Endothelial cell of umbilical vein (primary cell): ENCODE measurements around the gene STAB1. TPM values are rescaled to one million over a fixed set of nuclear protein-coding genes. Genes with fewer than 3 reads are reported as not detected.

ENCODE experiments used
- BruUV-seq: library from RNA; stranded (reverse); fragments of 400-500 nt; replicated peaks from 2 replicates; lab custom pipeline; 2021; lab: Mats Ljungman, UMichigan
- CTCF ChIA-PET: fragments of 300-600, 350-600 bp; sonication (Branson Sonifier 250); formaldehyde crosslinking; loops from one replicate; lab custom pipeline; 2021; ENCODE audit warnings: antibody characterized with exemption, inconsistent platforms; lab: Charles Lee
- POLR2A ChIA-PET: fragments of 300-600, 350-600 bp; sonication (Branson Sonifier 250); formaldehyde crosslinking; loops from one replicate; lab custom pipeline; 2021; ENCODE audit warnings: antibody characterized with exemption, inconsistent platforms; lab: Charles Lee
- DNase-seq: peaks from one replicate; pipeline ENCODE4 v3.0.0-alpha.2; 2011; ENCODE audit warnings: low read depth, low spot score
- FAIRE-seq: peaks from 2 replicates; lab custom pipeline; 2011; peaks lifted over from hg19 to GRCh38; lab: Jason Lieb, UNC
- H2AFZ ChIP-seq: 2 replicates; pipeline ENCODE4 v1.6.0; 2012; ENCODE audit warnings: low read depth, low read length, control low read depth, inconsistent platforms
- H3K27ac ChIP-seq: 2 replicates; pipeline ENCODE4 v1.5.1; 2011; ENCODE audit warnings: low read depth, mild to moderate bottlenecking, control low read depth, low read length, moderate library complexity; ENCODE audit not compliant: insufficient read depth
- H3K27me3 ChIP-seq, 2 experiments: 2 replicates each; pipeline versions ENCODE4 v1.6.0 to v1.6.1; 2011; ENCODE audit warnings: low read length in 2 of 2, mixed read lengths in 1 of 2; ENCODE audit not compliant: control insufficient read depth in 2 of 2, insufficient read depth in 2 of 2
- H3K36me3 ChIP-seq, 2 experiments: 2 replicates in 1 of 2; 3 replicates in 1 of 2; pipeline ENCODE4 v1.5.1; 2011; ENCODE audit warnings: low read length in 2 of 2, mild to moderate bottlenecking in 1 of 2, moderate library complexity in 1 of 2; ENCODE audit not compliant: control insufficient read depth in 2 of 2, insufficient read depth in 2 of 2; ENCODE audit errors: extremely low read depth in 1 of 2
- H3K4me1 ChIP-seq: 3 replicates; pipeline ENCODE4 v1.5.1; 2011; ENCODE audit warnings: mild to moderate bottlenecking, low read length; ENCODE audit not compliant: control insufficient read depth, insufficient read depth; ENCODE audit errors: extremely low read depth
- H3K4me2 ChIP-seq: 2 replicates; pipeline ENCODE4 v1.6.1; 2011; ENCODE audit warnings: low read length, control low read depth, mixed read lengths; ENCODE audit not compliant: insufficient read depth
- H3K4me3 ChIP-seq, 3 experiments: fragments of 200-600 bp in 1 of 3; sonication (generic), shearing (Covaris generic) in 1 of 3; replicated peaks in 1 of 3; 2 replicates each; pipeline ENCODE4 v1.5.1; 2011 to 2016; ENCODE audit warnings: control low read depth in 3 of 3, low read length in 3 of 3, mild to moderate bottlenecking in 2 of 3, inconsistent platforms in 1 of 3, low read depth in 1 of 3, moderate library complexity in 1 of 3; ENCODE audit not compliant: insufficient read depth in 1 of 3
- H3K79me2 ChIP-seq: 2 replicates; pipeline ENCODE4 v1.6.0; 2012; ENCODE audit warnings: low read length, inconsistent platforms; ENCODE audit not compliant: control insufficient read depth, insufficient read depth
- H3K9ac ChIP-seq: replicated peaks from 2 replicates; pipeline ENCODE3; 2011; ENCODE audit warnings: low read length, control low read depth; ENCODE audit not compliant: insufficient read depth; ENCODE audit errors: extremely low read depth
- H3K9me1 ChIP-seq: replicated peaks from 3 replicates; pipeline ENCODE4 v1.6.0; 2011; ENCODE audit warnings: mild to moderate bottlenecking, low read length; ENCODE audit not compliant: control insufficient read depth, insufficient read depth; ENCODE audit errors: extremely low read depth
- H3K9me3 ChIP-seq: replicated peaks from 2 replicates; pipeline ENCODE4 v1.5.1; 2012; ENCODE audit warnings: low read length, inconsistent platforms; ENCODE audit not compliant: control insufficient read depth, insufficient read depth
- H4K20me1 ChIP-seq: replicated peaks from 2 replicates; pipeline ENCODE3; 2011; ENCODE audit warnings: mild to moderate bottlenecking, low read length; ENCODE audit not compliant: control insufficient read depth, insufficient read depth; ENCODE audit errors: extremely low read depth
- JUN ChIP-seq: IDR thresholded peaks from 2 replicates; pipeline ENCODE4 v1.6.1; 2011; ENCODE audit warnings: borderline replicate concordance, low read depth; ENCODE audit not compliant: insufficient read length, insufficient read depth
- MYC ChIP-seq: IDR thresholded peaks from one replicate; pipeline ENCODE4 v1.6.1; 2011; ENCODE audit warnings: mild to moderate bottlenecking, low read depth, low read length
- POLR2A ChIP-seq: IDR thresholded peaks from 2 replicates; pipeline ENCODE4 v1.6.1; 2012; ENCODE audit warnings: low read depth, mild to moderate bottlenecking, control low read depth, low read length
- POLR2AphosphoS5 ChIP-seq: IDR thresholded peaks from 2 replicates; pipeline ENCODE4 v1.6.1; 2012; ENCODE audit warnings: low read depth, mild to moderate bottlenecking, control low read depth, low read length, moderate library complexity; ENCODE audit not compliant: insufficient read depth
- dilution Hi-C: fragments of 300-500 bp; cut with MboI; formaldehyde crosslinking; loops from one replicate; pipeline ENCODE4 v1.15.0; 2019; ENCODE audit warnings: low sequenced_read_pairs; ENCODE audit not compliant: extremely low pct_ligation_motif_present
- intact Hi-C: fragments of 100-400 bp; cut with micrococcal nuclease; formaldehyde crosslinking; loops from one replicate; pipeline ENCODE4 v1.10.0; 2022
- polyA plus RNA-seq, 4 experiments: library from polyadenylated mRNA; depleted of rRNA in 3 of 4; stranded (reverse) in 3 of 4; unstranded in 1 of 4; fragments of >200 nt; gene quantifications; 2 replicates each; pipeline versions ENCODE4 v1.2.1 to v1.2.3, GENCODE V29; 2011 to 2012; ENCODE audit warnings: missing spikeins in 1 of 4
- total RNA-seq: library from RNA; stranded (reverse); gene quantifications from 2 replicates; pipeline ENCODE4 v1.2.3, GENCODE V29; 2021
- TF ChIP-seq, protein P1 (sequence below), 2 donors: IDR thresholded peaks; 1 replicate in 1 of 2; 2 replicates in 1 of 2; pipeline ENCODE4 v1.5.1; 2011; ENCODE audit warnings: low read length in 2 of 2, mild to moderate bottlenecking in 2 of 2, moderate library complexity in 2 of 2, control low read depth in 1 of 2, inconsistent platforms in 1 of 2, low read depth in 1 of 2; ENCODE audit not compliant: insufficient read depth in 1 of 2; ENCODE audit errors: extremely low read depth in 1 of 2

Gene STAB1
- total and polyA plus RNA-seq, 2 donors (not counting 3 experiments of a cell fraction or from before 2014, with no cell fraction given) = 369 TPM

DNA sequence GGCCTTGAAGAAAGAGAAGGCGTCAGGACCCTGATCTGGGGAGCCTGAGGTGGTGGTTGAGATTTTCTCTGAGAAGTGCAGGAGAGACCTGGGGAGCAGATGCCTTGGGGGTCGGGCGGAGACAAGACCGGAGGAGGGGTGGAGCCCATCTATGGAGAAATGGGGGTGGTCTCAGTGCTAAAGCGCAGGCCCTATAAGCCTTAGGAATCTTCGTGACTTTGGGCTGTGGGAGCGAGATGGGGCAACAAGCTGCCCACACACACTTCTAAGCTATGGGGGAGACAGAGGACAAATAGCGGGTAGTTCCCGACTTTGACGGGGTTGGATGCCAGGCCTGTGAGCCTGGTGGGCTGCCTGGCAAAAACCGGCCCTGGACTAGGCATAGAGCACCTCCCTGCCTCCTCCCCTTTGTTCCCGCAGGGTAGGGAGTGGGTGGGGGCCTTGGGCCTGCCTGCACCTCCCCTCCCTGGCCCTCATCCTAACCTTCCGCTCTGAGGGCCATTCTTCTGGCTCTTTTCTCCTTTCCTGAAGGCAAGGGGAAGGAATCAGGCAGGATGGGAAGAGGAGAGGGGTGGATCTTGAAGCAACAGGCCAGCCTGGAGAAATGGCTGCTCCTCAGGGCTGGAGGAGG lies 38.9 kb upstream of the STAB1 start:
- FAIRE-seq (peak; percentile 90), DNase-seq (peak; percentile 58)
- no peaks in the 10 kb centered on the region for H3K9me3 ChIP-seq
- peak overlapping the region; percentile 80 to 97 (median 97) for H3K4me3 ChIP-seq
- H3K9ac ChIP-seq = peak overlapping the region; percentile 75
- intact Hi-C loops = loop anchor here (5.0 kb wide), 1 partner anchor 41 kb away; the partner anchor contains the start of gene STAB1
- H3K36me3 ChIP-seq = peaks cover 17 to 19% of the 10 kb centered on the region in 2 experiments
- H3K9me1 ChIP-seq = no peaks in the 10 kb centered on the region
- CTCF ChIA-PET = interaction anchor here (0.6 to 1.5 kb wide), 6 partner anchors 8 to 135 kb away, joined by 3 to 6 read pairs (median 4); no protein-coding TSS in a partner anchor
- TF ChIP-seq JUN (no peak), POLR2A (peak; percentile 37), MYC (no peak), POLR2AphosphoS5 (peak; percentile 45)
- TF ChIP-seq, protein P1, sequence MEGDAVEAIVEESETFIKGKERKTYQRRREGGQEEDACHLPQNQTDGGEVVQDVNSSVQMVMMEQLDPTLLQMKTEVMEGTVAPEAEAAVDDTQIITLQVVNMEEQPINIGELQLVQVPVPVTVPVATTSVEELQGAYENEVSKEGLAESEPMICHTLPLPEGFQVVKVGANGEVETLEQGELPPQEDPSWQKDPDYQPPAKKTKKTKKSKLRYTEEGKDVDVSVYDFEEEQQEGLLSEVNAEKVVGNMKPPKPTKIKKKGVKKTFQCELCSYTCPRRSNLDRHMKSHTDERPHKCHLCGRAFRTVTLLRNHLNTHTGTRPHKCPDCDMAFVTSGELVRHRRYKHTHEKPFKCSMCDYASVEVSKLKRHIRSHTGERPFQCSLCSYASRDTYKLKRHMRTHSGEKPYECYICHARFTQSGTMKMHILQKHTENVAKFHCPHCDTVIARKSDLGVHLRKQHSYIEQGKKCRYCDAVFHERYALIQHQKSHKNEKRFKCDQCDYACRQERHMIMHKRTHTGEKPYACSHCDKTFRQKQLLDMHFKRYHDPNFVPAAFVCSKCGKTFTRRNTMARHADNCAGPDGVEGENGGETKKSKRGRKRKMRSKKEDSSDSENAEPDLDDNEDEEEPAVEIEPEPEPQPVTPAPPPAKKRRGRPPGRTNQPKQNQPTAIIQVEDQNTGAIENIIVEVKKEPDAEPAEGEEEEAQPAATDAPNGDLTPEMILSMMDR (IDR thresholded peaks at IDR 0.05; ENCODE audit: extremely low read depth in 1 of 2, insufficient read depth in 1 of 2, low read depth in 1 of 2, low read length in 2 of 2) = no peak
- H3K4me2 ChIP-seq = peak overlapping the region; percentile 90
- dilution Hi-C loops = no loop called here
- H3K27ac ChIP-seq = peak overlapping the region; percentile 23
- POLR2A ChIA-PET = no interaction called here
- peak overlapping the region; percentile 54 for H2AFZ ChIP-seq
- no peaks in the 10 kb centered on the region for H3K27me3 ChIP-seq
- H3K4me1 ChIP-seq = peaks cover 17% of the 10 kb centered on the region
- BruUV-seq = TSS peak; percentile 60
- no peaks in the 10 kb centered on the region for H4K20me1 ChIP-seq
- peaks cover 40% of the 10 kb centered on the region for H3K79me2 ChIP-seq
